Smooth muscle cell (in vitro differentiated cells): Measurements from ENCODE around the gene PTPRN2. TPM values are rescaled to one million over a fixed set of nuclear protein-coding genes. Genes with fewer than 3 reads are reported as not detected.

Experiments
- DNase-seq: peaks from one replicate; lab custom pipeline; 2025; ENCODE audit not compliant: unreplicated experiment; lab: John Stamatoyannopoulos, UW
- H2AFZ ChIP-seq: fragments of 200-600 bp; sonication (generic); 2 replicates; pipeline ENCODE4 v1.6.0; 2016; ENCODE audit warnings: antibody characterized with exemption, low read depth, mild to moderate bottlenecking
- H3F3A ChIP-seq: fragments of 200-600 bp; sonication (generic); 2 replicates; pipeline ENCODE4 v1.6.0; 2017; ENCODE audit warnings: antibody characterized with exemption, low read depth
- H3K27ac ChIP-seq: fragments of 200-600 bp; sonication (generic); 2 replicates; pipeline ENCODE4 v1.5.1; 2016; ENCODE audit warnings: low read depth, mild to moderate bottlenecking
- H3K27me3 ChIP-seq: fragments of 200-600 bp; sonication (generic); 2 replicates; pipeline ENCODE4 v1.6.1; 2016; ENCODE audit warnings: low read depth, mild to moderate bottlenecking
- H3K36me3 ChIP-seq: fragments of 200-600 bp; sonication (generic); 2 replicates; pipeline ENCODE4 v1.5.1; 2016; ENCODE audit warnings: low read depth
- H3K4me1 ChIP-seq: fragments of 200-600 bp; sonication (generic); 2 replicates; pipeline ENCODE4 v1.5.1; 2016; ENCODE audit warnings: low read depth
- H3K4me2 ChIP-seq: fragments of 200-600 bp; sonication (generic); 2 replicates; pipeline ENCODE4 v1.6.0; 2016; ENCODE audit warnings: mild to moderate bottlenecking
- H3K4me3 ChIP-seq: fragments of 200-600 bp; sonication (generic); 2 replicates; pipeline ENCODE4 v1.5.1; 2016; ENCODE audit warnings: mild to moderate bottlenecking
- H3K79me2 ChIP-seq: fragments of 200-600 bp; sonication (generic); 2 replicates; pipeline ENCODE4 v1.6.0; 2016; ENCODE audit warnings: low read depth, mild to moderate bottlenecking
- H3K9ac ChIP-seq: fragments of 200-600 bp; sonication (generic); 2 replicates; pipeline ENCODE4 v1.6.0; 2016; ENCODE audit warnings: low read depth
- H3K9me3 ChIP-seq: fragments of 200-600 bp; sonication (generic); replicated peaks from 2 replicates; pipeline ENCODE4 v1.5.1; 2016; ENCODE audit warnings: low read depth
- H4K20me1 ChIP-seq: fragments of 200-600 bp; sonication (generic); 2 replicates; pipeline ENCODE4 v1.6.0; 2016; ENCODE audit warnings: low read depth
- WGBS: methylation state at CpG from one replicate; pipeline ENCODE4 v1.1.7; 2016; ENCODE audit warnings: low lambda C conversion rate; 5-methylcytosine and 5-hydroxymethylcytosine counted together
- polyA plus RNA-seq: library from polyadenylated mRNA; unstranded; fragments of >200 nt; fragmentation: Nextera tagmentation; extraction: Ambion mirVana; gene quantifications from 2 replicates; pipeline ENCODE4 v1.2.1, GENCODE V29; 2016
- total RNA-seq: library from RNA; depleted of rRNA; stranded (reverse); fragments of >200 nt; gene quantifications from 2 replicates; pipeline ENCODE4 v1.2.3, GENCODE V29; 2014
- TF ChIP-seq, protein P1 (sequence below): fragments of 200-600 bp; sonication (generic); IDR thresholded peaks from 2 replicates; pipeline ENCODE4 v1.5.1; 2017; ENCODE audit warnings: borderline replicate concordance, mild to moderate bottlenecking, antibody characterized with exemption; ENCODE audit not compliant: insufficient read depth, poor library complexity, severe bottlenecking

PTPRN2 gene
- total and polyA plus RNA-seq, 2 experiments from 2014 or later: 0.09 to 0.87 TPM

GRCh38 chr7:157763279-157764000, 824.2 kb downstream of the PTPRN2 start:
- H3F3A ChIP-seq: no peaks in the 10 kb centered on the region
- TF ChIP-seq, protein P1, sequence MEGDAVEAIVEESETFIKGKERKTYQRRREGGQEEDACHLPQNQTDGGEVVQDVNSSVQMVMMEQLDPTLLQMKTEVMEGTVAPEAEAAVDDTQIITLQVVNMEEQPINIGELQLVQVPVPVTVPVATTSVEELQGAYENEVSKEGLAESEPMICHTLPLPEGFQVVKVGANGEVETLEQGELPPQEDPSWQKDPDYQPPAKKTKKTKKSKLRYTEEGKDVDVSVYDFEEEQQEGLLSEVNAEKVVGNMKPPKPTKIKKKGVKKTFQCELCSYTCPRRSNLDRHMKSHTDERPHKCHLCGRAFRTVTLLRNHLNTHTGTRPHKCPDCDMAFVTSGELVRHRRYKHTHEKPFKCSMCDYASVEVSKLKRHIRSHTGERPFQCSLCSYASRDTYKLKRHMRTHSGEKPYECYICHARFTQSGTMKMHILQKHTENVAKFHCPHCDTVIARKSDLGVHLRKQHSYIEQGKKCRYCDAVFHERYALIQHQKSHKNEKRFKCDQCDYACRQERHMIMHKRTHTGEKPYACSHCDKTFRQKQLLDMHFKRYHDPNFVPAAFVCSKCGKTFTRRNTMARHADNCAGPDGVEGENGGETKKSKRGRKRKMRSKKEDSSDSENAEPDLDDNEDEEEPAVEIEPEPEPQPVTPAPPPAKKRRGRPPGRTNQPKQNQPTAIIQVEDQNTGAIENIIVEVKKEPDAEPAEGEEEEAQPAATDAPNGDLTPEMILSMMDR: no peak
- H3K4me1 ChIP-seq: no peaks in the 10 kb centered on the region
- no peaks in the 10 kb centered on the region for H3K36me3 ChIP-seq
- no peaks in the 10 kb centered on the region for H3K79me2 ChIP-seq
- no peak overlapping the region for H2AFZ ChIP-seq
- WGBS: 91% methylated on average over 14 of the region's 14 CpGs
- H3K4me2 ChIP-seq: no peak overlapping the region
- no peak overlapping the region for H3K9ac ChIP-seq
- no peak overlapping the region for H3K27ac ChIP-seq
- no peaks in the 10 kb centered on the region for H3K27me3 ChIP-seq
- H3K4me3 ChIP-seq: no peak overlapping the region
- no peaks in the 10 kb centered on the region for H4K20me1 ChIP-seq
- no peaks in the 10 kb centered on the region for H3K9me3 ChIP-seq
- DNase-seq: no peak

DNA sequence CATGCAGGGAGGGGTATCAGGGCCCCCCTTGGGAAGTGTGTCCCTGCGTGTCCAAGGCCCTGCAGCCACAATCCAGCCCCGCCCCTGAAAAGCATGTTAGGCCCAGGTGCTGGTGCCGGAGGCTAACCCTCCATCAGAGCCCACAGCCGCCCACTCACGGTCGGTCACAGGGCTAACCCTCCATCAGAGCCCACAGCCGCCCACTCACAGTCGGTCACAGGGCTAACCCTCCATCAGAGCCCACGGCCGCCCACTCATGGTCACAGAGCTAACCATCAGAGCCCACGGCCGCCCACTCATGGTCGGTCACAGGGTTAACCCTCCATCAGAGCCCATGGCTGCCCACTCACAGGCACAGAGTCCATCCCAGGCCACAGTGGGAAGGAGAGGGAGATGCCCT, 824.8 kb downstream of the PTPRN2 start:
- Histone ChIP-seq H4K20me1 (no peaks in the 10 kb centered on the region), H3K27ac (no peak overlapping the region), H3K9me3 (no peaks in the 10 kb centered on the region), H3K79me2 (no peaks in the 10 kb centered on the region), H2AFZ (no peak overlapping the region), H3K36me3 (no peaks in the 10 kb centered on the region), H3F3A (no peaks in the 10 kb centered on the region), H3K4me1 (no peaks in the 10 kb centered on the region), H3K4me2 (no peak overlapping the region), H3K4me3 (no peak overlapping the region), H3K9ac (no peak overlapping the region), H3K27me3 (no peaks in the 10 kb centered on the region)
- DNase-seq: no peak
- WGBS: 100% methylated on average over 13 of the region's 13 CpGs
- TF ChIP-seq, protein P1: no peak

- TF ChIP-seq, protein P1: no peak
- Histone ChIP-seq H3F3A (no peaks in the 10 kb centered on the region), H3K27me3 (no peaks in the 10 kb centered on the region), H4K20me1 (no peaks in the 10 kb centered on the region), H2AFZ (no peak overlapping the region), H3K4me1 (no peaks in the 10 kb centered on the region), H3K4me3 (no peak overlapping the region), H3K9me3 (no peaks in the 10 kb centered on the region), H3K79me2 (no peaks in the 10 kb centered on the region), H3K9ac (no peak overlapping the region), H3K36me3 (no peaks in the 10 kb centered on the region), H3K27ac (no peak overlapping the region), H3K4me2 (no peak overlapping the region)
- 78% methylated on average over 16 of the region's 17 CpGs for WGBS
- DNase-seq: no peak
Measured at GRCh38 chr7:157760004-157760730, 827.5 kb downstream of the PTPRN2 start.
